ENCODE results near the gene RXFP3.
A peak's percentile ranks its signal among the peaks of the same experiment; 100 is the strongest.
"Not testable (repeated sequence)": the region's sequence is repeated elsewhere in the genome, so short reads cannot be mapped to it uniquely, and the experiment has no call there.

The RXFP3 gene, protein sequence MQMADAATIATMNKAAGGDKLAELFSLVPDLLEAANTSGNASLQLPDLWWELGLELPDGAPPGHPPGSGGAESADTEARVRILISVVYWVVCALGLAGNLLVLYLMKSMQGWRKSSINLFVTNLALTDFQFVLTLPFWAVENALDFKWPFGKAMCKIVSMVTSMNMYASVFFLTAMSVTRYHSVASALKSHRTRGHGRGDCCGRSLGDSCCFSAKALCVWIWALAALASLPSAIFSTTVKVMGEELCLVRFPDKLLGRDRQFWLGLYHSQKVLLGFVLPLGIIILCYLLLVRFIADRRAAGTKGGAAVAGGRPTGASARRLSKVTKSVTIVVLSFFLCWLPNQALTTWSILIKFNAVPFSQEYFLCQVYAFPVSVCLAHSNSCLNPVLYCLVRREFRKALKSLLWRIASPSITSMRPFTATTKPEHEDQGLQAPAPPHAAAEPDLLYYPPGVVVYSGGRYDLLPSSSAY

DNA sequence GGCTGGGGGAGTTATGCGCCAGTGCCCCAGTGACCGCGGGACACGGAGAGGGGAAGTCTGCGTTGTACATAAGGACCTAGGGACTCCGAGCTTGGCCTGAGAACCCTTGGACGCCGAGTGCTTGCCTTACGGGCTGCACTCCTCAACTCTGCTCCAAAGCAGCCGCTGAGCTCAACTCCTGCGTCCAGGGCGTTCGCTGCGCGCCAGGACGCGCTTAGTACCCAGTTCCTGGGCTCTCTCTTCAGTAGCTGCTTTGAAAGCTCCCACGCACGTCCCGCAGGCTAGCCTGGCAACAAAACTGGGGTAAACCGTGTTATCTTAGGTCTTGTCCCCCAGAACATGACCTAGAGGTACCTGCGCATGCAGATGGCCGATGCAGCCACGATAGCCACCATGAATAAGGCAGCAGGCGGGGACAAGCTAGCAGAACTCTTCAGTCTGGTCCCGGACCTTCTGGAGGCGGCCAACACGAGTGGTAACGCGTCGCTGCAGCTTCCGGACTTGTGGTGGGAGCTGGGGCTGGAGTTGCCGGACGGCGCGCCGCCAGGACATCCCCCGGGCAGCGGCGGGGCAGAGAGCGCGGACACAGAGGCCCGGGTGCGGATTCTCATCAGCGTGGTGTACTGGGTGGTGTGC lies at the start of gene RXFP3:
RXFP3 (plus strand) TSS at position 6 of the 636 bp plus-strand sequence; CDS start at position 361, 355 bp downstream.
- DNase-seq = peak; percentile 48

DNA sequence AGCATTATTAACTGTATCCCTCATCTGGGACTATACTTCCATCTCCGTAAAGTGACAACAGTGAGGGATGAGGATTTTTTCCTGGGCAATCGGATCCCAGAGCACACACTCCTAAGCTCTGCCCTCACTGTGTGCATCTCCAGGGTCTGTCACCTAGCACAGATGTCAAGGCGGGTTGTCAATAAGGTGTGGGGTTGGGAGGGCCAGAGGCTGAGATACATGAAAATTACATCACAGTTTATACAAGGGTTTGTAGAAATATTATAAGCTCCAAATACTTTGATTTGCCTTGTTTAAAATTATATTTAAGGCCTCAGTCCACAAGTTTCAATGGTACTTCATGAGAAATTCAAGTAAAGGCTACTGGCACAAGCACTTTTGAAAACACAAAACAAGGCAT lies 48.9 kb upstream of the RXFP3 start:
- DNase-seq = no peak

DNA sequence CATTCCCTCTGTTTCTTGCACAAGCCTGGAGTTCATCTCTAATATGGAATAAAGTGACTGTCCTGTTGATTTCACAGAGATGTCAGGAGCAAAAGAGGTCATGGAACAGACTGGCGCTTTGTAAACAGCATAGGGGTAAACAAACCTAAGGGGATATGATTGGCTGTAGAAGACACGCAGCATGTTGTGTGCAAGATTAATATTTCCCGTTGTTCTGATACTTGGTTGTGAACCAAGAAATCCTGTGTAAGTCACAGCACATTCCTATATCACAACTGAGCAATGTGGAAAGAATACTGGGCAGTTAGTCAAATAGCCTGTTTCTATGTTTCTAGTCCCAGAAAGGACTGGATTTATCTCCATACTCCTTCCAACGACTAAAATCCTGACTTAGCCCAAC lies 47.6 kb upstream of the RXFP3 start:
- no peak for DNase-seq

DNA sequence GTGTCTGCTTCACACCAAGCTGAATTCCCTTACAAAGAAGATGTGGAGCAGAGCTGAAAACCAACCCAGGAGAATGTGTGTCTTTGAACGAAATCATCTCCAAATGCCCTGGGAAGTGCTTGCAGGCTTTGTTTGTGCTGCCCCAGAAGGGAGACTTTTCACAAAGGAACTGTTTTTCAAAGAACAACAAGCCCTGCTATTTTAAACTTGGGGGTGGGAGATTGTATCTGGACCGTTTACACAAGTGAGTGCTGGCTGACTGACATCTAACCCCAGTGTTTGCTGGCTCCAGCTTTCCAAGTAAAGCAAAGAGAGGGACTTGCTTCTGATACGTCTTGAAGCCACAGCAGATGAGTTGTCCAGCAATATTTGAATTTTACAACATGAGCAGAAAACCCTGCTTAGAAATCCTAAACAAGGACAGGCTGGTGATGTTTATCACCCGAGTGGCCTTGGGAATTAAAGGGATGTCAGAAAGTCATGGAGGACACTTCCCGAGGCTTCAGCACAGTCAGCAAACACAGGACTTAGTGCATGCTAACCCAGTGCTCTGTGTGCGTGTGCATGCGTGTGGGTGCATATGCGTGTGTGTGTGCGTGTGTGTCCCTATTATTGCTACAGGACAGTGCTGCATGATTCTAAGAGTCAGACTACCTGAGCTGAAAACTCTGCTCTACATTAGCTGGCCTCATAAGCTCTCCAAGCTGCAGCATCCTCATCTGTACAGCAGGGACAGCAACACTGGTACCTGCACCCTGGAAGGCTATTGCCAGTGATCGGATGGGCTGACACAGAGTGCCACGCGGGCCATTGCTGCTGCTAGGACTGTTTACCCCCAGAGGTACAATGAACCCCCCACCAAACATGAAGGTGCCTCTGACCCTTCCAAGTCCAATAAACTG lies 45.8 kb upstream of the RXFP3 start:
- no peak for DNase-seq

DNA sequence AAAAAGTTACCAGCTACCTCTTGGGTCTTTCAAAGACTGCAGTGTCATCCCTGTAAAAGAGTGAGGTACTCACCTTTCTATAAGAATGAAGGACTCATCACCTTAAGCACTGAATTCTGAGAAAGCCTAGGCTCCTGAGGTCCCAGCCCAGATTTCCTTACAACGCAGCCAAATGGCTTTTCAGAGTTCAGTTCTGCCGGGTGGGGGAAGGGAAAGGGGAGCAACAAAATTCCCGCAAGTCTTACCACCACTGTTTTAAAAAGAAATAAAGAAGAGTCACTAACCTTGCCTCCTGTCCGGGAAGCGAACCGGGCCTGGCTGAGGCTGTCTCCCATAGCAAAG lies 44.8 kb upstream of the RXFP3 start:
- DNase-seq = no peak

DNA sequence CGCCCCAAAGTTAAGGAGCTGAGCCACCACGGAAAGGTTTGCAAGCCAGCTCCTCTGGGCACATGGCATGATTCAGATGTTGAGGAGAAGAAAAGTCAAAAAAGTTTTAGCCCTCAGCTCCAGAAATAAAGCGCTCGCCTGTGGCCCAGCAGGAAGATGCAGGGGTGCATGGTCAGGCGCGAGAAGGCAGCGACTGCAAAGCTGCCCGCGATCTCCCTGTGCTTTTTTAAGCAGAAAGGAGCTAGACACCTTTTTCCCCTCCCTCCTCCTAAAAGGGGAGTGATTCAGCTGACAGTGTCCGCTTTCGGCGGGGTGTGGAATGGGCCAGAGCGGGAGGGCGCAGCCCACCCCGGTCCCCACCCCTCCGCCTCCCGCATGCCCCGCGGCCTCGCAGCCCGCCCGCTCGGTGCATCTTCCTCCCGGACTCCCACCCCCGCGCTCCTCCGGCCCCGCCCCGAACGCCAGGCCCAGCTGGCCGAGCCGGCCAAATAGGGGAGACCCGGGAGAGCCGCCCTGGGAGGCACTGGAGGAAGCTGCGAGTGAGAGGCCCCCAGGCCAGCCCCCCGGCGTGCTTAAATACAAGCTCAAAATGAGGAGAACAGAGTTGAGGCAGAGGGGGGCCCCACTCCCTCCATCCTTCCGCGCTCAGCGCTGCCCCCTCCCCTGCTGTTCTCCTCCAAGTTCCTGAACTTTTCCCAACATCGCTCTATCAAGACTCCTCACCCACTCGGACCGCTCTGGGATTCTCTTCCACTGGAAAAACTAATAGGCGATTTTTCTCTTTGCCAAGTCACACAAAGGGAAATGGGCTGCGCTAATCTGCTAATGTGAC lies 44.2 kb upstream of the RXFP3 start, which contains the start of gene ADAMTS12:
ADAMTS12 (minus strand) TSS at position 203 of the 832 bp plus-strand sequence; CDS start at position 69, 134 bp downstream.
- no peak for DNase-seq

DNA sequence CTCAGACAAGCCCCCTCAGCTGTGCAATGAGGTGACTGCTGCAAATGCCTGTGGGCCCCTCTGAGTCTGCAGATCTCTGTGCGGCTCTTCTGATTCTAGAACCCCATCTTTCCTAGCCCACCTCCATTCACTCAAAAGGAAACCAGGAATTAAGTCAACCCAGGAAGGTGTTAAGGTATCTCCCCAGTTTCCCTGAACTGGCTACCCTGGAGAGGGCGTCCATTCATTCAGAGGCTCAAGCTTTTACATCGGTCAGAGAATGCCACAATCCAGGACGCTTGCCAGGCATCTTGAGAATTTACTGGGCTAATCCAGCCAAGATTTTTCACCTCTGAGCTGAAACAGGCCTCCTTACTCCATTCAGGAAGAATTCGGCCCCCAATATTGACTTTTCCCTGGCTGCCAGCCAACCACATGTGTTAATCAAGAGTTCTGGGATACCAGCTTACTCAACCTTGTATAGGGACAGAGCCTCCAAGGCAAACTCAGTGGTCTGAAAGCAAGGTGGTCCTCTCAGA lies 43.5 kb upstream of the RXFP3 start:
- no peak for DNase-seq

DNA sequence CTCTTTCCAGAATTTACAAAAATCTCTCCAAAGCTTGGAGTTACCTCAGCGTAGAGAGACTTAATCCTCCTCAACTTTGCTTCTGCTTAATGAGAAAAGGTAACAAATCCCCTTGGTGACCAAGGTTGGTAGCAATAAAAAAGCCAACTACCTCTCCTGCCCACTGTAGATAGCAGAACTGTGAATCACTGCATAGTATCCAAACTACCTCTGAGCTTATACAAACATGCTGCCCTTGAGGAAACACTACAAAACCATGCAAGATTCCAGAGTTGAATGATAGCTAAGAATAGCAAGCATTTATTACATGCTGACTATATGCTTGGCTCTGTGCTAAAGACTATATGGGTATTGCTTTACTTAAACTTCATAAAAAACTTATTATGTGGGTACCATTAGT lies 41.6 kb upstream of the RXFP3 start:
- no peak for DNase-seq

DNA sequence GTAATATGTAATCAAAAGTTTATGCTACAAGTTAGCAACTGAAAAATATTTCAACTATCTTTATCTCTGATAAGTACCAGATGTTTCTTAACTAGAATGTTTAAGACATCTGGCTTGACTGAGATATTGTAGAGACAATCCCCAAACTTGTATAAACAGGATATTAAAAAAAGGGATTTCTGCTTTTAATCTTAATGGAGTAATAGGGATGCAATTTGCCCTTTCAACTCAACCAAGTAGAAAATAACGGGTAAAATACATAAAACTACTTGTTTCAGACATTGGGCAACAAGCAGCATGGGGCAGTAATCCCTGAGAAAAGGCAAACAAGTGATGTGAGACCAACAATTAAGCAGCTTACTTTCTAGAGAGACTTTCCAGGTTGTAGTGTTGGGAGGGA lies 35.0 kb upstream of the RXFP3 start:
- no peak for DNase-seq

DNA sequence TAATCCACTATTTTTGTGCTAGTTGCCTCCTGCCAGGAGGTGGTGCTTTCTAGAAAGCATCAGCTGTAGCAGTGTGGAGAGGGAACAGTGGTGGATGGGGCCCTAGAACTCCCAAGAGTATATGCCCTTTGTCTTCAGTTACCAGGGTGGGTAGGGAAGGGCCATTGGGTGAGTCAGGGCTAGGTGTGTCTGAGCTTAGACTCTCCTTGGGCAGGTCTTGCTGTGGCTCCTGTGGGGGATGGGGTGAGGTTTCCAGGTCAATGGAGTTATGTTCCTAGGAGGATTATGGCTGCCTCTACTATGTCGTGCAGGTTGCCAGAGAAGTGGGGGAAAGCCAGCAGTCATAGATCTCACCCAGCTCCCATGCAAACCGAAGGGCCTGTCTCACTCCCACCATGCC lies 33.1 kb upstream of the RXFP3 start:
- DNase-seq = no peak

DNA sequence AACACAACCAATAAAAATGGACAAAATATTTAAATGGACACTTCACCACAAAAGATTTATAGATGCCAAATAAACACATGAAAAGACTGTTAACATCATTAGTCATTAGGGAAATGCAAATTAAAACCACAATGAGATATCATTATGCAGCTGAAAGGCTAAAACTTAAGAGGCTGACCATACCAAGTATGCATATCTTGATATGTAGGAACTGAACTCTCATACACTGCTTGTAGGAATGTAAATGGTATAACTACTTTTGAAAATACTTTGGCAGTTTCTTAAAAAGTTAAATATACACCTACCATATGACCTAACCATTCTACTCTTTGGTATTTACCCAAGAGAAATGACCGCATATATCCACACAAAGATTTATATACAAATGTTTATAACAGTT lies 30.8 kb upstream of the RXFP3 start:
- DNase-seq = no peak

DNA sequence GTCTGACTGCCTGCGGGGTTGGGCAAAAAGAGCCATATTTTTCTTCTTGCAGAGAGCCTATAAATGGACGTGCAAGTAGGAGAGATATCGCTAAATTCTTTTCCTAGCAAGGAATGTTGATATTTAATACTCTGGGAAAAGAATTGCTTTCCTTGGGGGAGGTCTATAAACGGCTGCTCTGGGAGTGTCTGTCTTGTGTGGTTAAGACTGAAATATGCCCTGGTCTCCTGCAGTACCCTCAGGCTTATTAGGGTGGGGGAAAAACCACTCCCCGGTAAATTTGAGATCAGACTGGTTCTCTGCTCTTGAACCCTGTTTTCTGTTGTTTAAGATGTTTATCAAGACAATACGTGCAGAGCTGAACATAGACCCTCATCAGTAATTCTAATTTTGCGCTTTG lies 29.9 kb upstream of the RXFP3 start:
- DNase-seq = not testable (repeated sequence)

DNA sequence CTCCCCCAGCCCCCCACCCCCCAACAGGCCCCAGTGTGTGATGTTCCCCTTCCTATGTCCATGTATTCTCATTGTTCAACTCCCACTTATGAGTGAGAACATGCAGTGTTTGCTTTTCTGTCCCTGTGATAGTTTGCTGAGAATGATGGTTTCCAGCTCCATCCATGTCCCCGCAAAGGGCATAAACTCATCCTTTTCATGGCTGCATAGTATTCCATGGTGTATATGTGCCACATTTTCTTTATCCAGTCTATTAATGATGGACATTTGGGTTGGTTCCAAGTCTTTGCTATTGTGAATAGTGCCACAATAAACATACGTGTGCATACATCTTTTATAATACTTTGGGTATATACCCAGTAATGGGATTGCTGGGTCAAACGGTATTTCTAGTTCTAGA lies 21.3 kb upstream of the RXFP3 start:
- not testable (repeated sequence) for DNase-seq

DNA sequence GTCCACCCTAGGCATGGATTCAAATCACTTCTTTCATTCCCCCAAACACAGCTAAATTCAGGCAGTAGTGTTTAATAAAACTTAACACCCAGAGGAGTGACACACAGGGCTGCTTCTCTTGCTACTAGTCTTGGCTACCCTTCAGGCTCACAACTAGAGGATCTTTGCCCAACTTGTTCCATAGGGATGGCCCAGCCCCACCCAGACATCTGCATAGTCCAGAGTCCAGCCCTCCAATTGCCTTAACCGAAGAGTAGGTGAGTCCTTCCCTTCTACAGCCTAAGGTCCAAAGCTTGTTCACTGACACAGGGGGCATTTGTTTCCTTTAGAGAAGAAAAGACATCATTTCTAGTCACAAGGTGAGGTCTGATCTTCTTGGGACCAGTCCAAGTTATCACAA lies 15.2 kb upstream of the RXFP3 start:
- no peak for DNase-seq

DNA sequence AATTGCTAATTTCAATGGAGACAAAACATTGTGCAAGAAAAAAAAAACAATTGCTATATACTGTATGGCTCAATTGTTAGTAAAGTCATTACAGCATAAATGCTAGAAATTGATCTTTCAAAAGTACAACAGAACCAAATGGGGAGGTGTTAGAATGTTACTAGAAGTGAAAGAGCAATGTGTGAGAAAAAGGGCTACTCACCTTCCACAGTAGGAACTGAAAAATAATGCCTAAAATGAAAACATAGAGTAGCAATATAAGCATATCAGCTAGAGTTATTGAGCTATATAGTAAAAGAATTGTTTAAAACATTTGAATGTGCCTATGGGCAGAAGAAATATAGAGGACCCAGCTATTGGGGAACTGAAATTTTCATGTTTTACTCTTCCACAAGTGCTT lies 10.9 kb upstream of the RXFP3 start:
- DNase-seq = no peak

DNA sequence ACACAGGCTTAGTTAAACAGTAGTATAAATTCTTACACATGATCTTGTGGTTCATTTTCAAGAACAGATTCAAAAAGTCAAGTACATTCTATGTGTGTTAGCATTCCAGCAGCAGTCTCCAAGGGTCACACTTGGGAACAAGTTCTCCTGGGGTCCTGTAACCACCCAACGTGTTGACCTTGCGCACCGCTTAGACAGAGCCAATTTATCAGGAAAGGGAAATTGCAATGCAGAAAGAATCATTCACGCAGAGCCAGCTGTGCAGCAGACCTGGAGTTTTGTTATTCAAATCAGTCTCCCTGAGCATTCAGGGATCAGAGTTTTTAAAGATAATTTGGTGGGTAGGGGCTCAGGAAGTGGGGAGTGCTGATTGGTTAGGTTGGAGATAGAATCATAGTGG lies 8.5 kb upstream of the RXFP3 start:
- DNase-seq = no peak

DNA sequence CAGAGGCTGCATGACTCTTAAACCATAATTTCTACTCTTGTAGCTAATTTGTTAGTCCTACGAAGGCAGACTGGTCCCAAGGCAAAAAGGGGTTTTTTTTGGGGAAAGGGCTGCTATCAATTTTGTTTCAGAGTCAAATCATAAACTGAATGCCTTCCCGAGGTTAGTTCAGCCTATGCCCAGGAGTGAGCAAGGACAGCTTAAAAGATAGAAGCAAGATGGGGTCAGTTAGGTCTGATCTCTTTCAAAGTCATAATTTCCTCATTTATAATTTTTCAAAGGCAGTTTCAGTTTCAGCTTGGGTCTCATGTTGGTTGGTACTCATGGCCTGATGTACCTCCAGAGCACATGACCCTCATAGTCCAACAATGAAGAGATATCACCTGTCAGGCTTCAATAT lies 7.9 kb upstream of the RXFP3 start:
- no peak for DNase-seq

DNA sequence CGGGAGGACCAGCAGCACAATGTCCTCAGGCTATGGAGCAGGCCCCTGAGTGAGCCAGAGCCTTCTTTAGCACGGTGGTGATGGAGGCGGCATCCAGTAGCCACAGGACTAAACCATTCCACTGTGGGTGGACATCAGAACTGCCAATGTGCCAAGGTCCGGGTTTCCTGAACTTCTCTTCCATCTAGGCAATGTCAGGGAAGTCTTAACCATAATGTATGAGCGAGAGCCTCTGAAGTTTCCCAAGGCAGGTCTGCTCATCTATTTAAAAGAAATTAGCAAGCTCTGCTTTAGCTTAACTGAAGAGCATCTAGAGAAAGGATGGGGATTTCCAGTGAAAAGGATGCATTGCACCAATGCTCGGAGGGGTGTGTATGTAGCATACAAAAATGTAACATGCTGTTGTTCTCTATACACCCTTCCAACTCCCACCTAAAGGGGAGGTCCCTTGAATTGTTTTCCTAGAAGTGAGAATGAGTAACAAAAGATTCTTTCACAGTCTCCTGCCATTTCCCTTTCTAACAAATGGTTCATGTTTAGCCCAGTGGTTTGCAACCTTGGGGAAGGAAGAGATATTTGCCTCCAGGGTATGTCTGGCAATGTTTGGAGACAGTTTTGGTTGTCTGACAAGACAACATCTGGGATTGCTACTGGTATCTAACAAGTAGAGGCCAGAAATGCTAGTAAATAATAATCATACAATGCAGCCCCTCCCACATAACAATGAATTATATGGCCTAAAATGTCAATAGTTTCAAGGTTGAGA lies 6.1 kb upstream of the RXFP3 start:
- DNase-seq = no peak

DNA sequence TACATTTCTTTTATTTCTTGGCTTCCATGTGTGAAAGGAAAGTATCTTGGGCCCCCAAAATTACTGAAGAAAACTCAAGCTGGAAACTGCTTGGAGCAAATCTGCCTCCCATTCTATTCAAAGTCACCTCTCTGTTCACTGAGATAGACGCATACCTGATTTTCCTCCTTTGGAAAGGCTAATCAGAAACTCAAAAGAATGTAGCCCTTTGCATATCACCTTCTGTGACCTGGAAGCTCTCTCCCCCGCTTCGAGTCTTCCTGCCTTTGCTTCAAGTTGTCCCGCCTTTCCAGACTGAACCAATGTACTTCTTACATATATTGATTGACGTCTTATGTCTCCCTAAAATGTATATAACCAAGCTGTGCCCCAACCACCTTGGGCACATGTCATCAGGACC lies 5.0 kb upstream of the RXFP3 start:
- DNase-seq = no peak

DNA sequence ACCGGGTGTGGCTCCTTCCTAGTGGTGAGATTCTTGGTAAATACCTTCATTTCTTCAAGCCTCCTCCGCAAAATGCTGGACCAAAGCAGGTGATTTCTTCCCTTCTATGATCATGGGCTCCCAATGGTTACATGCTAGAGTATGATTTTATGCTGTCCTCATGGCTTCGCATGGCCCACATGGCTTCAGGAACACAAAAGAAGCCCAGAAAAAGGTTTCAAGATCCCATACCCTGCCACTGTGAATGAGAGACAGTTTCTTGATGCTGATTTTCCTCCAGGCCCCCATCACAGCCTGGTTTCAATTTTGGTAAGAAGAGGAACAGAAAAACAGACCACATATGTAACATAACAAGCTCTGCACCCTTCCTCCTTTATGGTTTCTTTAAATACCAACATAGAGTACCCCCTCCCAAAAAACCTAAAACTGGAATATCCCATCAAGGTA lies 2.4 kb upstream of the RXFP3 start:
- DNase-seq = no peak

DNA sequence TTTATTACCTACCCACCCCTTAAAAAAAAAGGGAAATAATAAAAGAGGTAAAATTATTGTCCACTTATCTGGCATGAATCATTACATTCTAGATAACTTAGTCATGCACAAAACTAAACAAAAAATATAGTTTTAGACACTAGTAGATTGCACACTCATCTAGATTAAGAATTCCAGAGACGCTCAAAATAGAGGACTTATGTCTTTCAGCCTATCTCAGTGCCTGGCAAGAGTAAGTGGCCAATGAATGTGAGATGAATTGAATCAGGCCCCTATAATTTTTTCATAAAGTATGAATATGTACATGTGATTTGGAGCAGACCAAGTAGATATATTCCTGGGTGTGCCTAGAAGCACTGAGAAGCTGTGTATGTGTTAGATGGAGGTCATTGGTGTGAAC lies 2.0 kb upstream of the RXFP3 start:
- DNase-seq = no peak

Measured in NCI-H2227 treated with DMSO at 0.1 percent for 48 hours (cell line).